NAMALWA (cell line): ENCODE measurements around the gene SERTM1.

Experiments used
- DNase-seq: peaks from one replicate; pipeline ENCODE4 v3.0.0-alpha.2; 2015; ENCODE audit warnings: low spot score

Gene SERTM1

GRCh38 chr13:36673838-36674326, at the start of gene SERTM1:
Gene SERTM1 (plus strand): TSS chr13:36674020. CDS start chr13:36695079, 21,059 bp downstream.
- DNase-seq = no peak

GRCh38 chr13:36628377-36629056, 45.3 kb upstream of the SERTM1 start:
- no peak for DNase-seq

- DNase-seq = no peak
These were observed 44.8 kb upstream of the SERTM1 start for GRCh38 chr13:36629057-36629385.

- no peak for DNase-seq
These were observed 43.5 kb upstream of the SERTM1 start for GRCh38 chr13:36630181-36630803.

GRCh38 chr13:36639610-36640009, 34.2 kb upstream of the SERTM1 start:
- no peak for DNase-seq

GRCh38 chr13:36650611-36651010, 23.2 kb upstream of the SERTM1 start:
- DNase-seq = no peak

GRCh38 chr13:36665630-36666029, 8.2 kb upstream of the SERTM1 start:
- DNase-seq = no peak

GRCh38 chr13:36666477-36667229, 7.2 kb upstream of the SERTM1 start:
- no peak for DNase-seq

- no peak for DNase-seq
These were observed 5.5 kb upstream of the SERTM1 start for GRCh38 chr13:36668316-36668715.

GRCh38 chr13:36673352-36673751, 468 bp upstream of the SERTM1 start:
- no peak for DNase-seq

GRCh38 chr13:36674337-36675212, 755 bp downstream of the SERTM1 start:
- no peak for DNase-seq

GRCh38 chr13:36675213-36675536, 1.4 kb downstream of the SERTM1 start:
- no peak for DNase-seq

- DNase-seq = no peak
These were observed 7.1 kb downstream of the SERTM1 start for GRCh38 chr13:36680913-36681312.

- no peak for DNase-seq
These were observed 8.2 kb downstream of the SERTM1 start for GRCh38 chr13:36681894-36682624.

GRCh38 chr13:36683701-36684100, 9.9 kb downstream of the SERTM1 start:
- no peak for DNase-seq

GRCh38 chr13:36685927-36686326, 12.1 kb downstream of the SERTM1 start:
- no peak for DNase-seq

- DNase-seq = no peak
These were observed 22.7 kb downstream of the SERTM1 start for GRCh38 chr13:36696410-36697010.

- no peak for DNase-seq
These were observed 26.4 kb downstream of the SERTM1 start for GRCh38 chr13:36700170-36700569.

GRCh38 chr13:36706755-36707154, 32.9 kb downstream of the SERTM1 start:
- no peak for DNase-seq

- no peak for DNase-seq
These were observed 35.5 kb downstream of the SERTM1 start for GRCh38 chr13:36709136-36709890.
